Stimulated activated CD8-positive, alpha-beta memory T cell treated with anti-CD3 and anti-CD28 coated beads, Interleukin-7, amount 100 ng/mL, for 48 hours (primary cell): Measurements from ENCODE around the gene RAP1GAP.

Experiments used
- DNase-seq, 2 donors: peaks; one replicate each; pipeline ENCODE4 v3.0.0-alpha.2; 2020; ENCODE audit warnings: low read depth in 1 of 2; ENCODE audit errors: extremely low read depth in 1 of 2

RAP1GAP gene

DNA sequence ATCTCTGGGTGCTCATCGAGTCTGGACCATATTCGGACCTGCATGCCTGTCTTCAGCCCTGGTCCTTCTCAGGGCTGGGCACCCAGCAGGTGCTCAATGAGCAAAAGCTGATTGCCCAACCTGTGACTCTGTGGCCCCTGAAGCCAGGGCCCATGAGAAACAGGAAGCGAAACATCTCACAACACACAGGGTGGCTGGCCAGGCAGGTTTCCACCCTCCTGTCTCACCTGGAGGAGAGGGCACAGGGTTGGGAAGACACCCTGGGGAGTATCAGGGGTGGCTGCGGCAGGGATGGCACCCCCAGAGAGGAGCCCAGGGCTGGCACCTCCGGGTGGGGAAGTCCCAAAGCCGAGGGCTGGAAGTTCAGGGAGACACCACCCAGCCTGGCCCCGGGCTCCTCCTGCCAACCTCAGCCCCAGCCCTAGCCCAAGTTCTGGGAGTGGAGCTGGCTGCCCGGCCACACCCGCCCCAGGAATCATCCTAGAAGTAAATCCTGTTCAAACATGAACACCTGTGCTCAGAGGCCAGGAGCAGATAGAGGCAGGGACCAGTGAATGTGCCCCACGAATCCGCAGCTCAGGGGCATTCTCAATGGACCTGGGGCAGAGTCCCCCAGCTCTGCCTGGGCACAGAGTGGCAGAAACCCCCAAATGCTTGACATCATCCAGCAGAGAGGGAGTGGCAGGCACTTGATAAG, 54.6 kb downstream of the RAP1GAP start:
- DNase-seq, result no peak

DNA sequence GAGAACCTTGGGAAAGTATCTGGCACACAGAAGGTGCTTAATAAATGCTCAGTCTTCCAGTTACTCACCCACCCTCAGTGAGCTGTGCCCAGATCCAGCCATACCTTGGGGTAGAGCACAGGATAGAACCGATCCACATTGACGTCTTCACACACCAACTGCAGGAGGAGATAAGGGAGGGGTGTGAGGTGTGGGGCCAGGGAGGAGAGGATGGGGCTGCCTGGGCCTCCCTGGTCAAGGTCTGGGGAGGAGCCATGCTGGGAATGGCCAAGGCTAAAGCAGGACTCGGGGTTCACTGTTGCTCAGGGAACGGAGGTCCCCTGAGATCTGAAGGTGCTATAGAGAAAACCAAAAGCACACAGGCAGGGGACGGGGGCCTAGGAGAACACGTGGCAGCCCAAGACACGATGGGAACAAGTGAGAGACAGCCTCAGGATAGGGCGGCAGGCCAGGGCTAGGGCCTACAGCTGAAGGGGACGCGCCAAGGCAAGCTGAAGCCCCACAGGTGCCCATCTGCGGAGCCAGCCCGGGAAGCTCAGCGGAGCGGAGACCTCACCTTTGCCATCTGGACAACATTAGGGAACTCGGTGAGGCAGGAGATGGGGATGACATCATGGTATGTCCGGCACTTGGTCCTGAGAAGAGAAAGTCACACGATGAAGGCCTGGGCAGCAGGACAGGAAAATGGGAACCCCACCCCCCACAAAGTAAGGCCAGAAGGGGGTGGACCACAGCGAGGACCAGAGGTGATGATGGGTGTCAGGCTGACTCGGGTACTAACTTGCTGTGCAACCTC, 55.9 kb downstream of the RAP1GAP start:
- DNase-seq, result no peak

DNA sequence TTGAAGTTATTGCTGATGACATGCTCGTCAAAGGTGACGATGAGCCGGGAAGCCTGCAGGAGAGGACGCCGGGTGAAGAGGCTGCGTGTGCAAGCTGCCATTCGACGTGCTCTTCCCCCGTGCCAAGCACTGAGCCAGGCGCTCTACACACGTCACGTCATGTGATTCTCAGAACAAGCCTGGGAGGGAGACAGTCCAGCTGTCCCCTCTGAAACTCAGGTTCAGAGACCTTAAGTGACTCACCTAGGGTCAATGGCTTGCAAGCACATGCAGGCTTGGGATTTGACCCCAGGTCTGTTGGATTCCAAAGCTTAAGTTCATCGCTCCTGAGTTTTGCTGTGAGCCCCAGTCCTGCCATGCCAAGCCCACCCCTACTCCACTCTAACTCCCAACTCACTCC, 57.1 kb downstream of the RAP1GAP start:
- DNase-seq, result no peak

DNA sequence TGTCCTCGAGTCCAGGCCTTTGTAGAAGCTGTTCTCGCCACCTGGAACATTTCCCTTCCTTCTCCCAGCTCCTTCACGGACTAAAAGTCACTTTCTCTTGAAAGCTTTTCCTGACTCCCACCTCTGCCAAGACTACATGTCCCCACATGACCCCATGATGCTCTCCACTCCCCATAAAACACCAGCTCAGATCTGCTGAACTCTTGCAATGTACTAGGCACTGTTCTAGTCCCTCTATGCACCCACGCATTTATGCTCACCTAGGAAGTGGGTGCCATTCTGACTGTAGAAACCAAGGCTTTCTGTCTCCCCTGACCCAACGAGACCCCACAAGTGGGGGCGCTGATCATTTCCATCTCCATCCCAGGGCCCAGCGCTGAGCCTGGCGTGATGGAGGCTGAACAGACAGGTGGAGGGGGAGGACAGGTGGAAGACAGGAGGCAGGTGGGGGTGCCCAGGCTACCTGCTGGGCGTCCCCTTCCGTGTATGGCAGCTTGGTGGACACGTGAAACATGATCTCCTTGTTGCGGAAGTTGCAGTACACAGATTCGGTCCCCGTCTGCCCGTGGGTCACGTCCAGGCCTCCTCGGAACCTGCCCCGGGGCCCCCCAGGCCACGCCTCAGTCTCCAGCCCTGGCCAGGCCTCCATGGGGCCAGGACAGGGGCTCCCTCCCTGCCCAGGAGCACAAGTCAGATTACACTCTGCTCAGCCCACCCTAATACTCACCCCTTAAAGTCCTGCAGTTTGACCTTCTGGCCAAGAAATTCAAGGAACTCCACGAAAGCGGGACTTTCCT, 58.0 kb downstream of the RAP1GAP start:
- no peak for DNase-seq

DNA sequence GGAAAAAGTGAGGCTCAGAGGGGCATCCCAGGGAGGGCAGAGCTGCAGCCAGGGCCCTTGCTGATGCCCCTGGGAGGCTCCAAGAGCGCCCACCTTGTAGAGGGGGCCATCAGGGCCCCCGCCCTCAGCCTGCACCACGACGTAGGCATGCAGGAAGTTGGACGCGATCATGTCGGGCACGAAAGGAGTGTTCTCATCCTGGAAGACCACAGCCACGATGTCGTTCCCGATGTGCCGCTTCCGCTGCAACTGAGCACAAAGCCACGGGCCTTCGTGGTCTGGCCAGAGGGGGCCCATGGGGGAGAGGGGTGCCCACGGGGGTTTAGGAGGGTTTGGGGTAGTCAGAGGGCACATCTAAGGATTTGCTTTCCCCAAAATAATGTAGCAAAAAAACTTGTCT, 59.1 kb downstream of the RAP1GAP start:
- DNase-seq, result no peak

DNA sequence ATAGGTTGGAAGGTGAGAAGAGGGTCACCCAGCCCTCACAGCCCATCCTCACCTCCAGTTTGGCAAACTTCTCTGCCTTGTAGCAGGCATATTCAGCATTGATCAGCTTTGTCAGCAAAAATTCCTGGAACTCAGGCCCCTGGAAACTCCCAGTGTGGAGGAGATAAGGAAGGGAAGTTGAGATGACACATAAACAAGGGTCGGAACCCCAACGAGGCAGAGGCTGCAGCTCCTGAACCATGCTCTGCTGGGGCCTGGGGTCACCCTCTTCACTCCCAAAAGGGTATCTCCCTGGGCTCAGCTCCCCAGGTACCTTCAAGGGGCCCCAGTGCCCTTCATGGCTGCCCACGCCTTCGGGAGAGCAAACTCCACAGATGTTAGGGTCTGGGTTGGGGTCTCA, 60.4 kb downstream of the RAP1GAP start:
- DNase-seq, result no peak

DNA sequence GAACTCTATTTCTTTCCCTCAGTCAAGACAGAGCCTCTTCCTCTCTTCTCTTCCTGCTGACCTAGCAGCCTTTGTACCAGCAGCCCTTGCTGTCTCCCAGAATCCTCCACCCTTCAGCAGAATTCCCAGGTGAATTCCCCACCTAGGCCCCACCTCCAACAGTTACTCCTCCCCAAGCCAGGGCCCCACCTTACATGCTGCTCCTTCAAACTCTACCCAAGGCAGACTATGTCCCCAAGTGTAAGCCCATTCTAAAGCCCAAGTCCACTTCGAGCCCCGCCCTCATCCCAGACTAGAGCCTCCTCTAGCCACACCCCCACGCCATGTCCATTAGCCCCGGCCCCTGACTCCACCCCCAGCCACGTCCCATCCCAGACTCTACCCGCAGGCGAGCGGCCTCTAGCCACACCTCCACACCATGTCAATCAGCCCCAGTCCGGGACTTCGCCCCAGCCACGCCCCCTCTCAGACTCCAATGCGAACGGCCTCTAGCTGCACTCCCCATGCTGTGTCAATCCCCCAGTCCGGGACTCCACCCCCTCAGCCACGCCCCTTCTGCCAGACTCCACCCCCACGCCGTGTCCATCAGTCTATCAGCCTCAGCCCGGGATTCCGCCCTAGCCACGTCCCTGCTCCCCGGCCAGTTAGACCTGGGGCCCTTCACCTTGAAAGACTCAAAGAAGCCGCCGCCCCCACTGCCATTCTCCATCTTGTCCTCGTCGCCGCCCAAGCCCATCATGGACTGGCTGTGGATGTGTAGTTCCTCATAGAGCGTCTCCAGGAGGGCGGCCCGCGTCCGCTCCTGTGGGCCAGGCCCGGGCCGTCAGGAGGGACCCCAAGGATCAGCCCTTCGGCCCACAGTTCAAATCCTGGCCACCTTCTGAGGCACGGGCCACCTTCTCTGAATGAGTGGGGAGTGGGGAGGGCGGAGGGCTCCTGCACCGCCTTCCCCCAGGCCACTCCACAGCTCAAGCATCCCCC, 61.3 kb downstream of the RAP1GAP start:
- DNase-seq, result peak; percentile 35 to 71

DNA sequence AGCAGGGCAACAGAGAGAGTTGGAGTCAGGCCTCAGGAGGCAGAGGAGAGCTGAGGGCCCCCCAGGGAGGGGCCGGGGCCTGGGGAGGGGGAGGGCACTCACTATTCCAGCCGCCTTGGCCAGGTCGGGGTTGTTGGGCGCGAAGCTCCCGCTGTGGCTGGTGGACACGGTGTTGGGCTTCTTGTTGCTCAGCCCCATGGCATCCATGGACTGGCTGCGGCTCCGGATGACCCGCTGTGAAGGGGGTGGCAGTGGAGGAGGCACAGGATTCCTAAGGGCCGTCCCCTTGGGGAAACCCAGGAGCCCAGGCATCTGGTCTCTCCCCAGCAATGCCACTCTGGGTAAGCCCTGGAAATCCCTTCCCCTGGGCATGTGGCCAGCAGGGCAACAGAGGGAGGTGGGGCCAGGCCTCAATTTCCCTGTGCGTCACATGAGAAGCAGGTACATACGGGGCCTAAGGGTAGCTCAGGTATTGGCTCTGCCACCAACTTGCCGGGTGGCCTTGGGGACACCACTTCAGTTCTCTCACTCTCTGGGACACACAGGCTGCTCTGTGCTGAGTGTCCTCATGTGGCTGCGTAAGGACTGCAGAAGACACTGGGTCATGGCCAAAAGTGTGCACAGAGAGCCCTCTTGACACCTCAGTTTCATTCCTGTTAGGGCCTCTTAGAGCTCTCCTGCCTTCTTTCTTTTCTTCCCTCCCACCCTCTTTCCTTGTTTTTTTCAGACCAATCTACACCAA, 63.0 kb downstream of the RAP1GAP start:
- DNase-seq, result no peak

DNA sequence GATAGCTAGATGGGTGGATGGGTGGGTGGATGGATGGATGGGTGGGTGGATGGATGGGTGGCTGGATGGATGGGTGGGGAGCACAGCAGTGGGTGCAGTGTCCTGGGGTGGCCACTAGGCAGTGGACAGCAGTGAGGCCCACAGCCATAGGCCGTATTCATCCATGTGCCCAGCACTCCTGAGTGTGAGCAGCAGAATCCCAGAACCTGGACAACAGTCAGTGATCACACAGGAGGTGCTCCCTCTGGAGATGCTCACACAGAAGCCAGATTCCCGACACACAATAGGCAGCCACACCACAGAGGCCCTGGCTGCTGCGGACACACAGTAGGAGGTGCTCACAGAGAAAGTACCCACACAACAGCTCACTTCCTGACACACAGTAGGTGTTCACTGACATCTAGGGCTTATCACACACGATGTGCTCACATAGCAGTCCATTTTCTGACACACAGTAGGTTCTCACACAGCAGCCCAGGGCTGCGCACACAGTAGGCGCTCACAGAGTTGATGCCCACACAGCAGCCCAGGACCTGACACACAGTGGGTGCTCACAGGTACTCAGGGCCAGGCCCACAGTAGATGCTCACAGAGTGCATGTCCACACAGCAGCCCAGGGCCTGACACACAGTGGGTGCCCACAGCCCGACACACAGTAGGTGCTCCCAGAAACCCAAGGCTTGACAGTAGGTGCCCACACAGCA, 64.0 kb downstream of the RAP1GAP start:
- no peak for DNase-seq

DNA sequence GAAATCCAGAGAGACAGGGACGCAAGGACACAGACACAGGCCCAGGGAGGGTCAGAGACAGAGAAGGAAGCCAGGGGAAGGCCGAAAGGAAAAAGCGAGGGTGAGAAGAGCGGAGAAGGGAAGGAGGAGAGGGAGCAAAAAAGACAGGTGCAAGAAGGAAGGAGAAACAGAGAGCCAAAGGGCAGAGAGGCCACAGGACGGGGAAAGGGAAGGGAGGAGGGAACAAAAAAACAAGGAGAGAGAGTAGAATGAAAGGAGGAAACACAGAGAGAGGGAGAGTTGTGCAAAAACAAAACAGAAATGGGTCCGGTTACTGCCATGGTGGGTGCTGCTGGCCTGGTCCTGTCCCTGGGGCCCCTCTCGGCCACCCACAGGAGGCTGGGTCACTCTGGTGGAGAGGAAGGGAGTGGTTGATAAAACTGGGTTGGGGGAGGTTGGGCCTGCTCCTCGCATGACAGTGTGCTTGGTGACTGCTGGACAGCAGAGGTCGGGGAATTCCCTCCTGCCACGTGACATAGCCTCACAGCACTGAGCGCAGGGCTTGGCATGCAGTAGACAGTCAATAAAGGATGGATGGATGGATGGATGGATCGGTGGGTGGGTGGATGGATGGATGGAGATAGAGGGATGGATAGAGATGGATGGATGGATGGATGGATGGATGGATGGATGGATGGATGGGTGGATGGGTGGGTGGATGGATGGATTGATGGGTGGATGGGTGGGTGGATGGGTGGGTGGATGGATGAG, 64.8 kb downstream of the RAP1GAP start:
- no peak for DNase-seq

DNA sequence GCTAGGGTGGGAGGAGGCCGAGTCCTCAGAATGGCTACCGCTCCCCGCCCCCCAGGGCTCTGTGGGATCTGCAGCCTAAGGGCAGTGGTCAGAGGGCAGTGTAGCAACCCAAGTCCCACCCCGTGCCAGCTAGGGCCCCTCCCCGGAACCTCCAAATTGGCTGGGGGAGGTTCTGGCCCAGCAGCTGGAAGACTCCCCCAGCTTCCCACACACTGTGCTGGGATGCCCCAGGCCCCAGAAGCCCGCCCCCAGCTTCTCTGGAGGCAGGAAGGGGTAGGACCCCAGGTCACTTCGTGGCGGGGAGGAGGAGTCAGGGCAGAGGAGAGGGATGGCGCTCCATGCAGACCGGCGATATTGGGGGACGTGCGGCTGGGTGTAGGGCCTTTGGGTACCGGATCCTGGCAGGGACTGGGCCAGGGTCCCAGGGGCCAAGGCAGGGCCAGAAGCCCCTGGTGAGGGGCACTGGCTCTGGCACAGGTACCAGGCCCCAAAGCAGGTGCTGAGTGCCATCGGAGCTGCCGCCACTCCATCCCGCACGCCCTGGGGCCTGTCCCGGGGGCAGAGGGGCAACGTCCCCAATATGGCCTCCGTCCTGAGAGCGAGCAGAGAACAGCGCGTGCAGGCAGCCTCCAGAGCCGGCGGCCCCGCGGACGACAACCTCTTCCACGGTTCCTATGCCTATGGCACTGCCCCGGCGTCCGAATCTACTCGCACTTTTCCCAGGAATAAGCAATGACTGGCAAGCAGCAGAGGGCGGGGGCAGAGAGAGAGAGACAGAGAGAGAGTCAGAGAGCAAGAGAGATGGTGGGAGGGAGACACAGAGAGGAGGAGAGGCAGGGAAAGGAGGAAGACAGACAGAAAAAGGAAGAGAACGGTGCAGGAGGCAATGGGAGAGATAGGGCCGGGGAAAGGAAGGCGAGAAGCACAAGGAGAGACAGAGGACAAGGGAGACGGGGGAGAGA, 65.7 kb downstream of the RAP1GAP start:
- DNase-seq, result no peak

DNA sequence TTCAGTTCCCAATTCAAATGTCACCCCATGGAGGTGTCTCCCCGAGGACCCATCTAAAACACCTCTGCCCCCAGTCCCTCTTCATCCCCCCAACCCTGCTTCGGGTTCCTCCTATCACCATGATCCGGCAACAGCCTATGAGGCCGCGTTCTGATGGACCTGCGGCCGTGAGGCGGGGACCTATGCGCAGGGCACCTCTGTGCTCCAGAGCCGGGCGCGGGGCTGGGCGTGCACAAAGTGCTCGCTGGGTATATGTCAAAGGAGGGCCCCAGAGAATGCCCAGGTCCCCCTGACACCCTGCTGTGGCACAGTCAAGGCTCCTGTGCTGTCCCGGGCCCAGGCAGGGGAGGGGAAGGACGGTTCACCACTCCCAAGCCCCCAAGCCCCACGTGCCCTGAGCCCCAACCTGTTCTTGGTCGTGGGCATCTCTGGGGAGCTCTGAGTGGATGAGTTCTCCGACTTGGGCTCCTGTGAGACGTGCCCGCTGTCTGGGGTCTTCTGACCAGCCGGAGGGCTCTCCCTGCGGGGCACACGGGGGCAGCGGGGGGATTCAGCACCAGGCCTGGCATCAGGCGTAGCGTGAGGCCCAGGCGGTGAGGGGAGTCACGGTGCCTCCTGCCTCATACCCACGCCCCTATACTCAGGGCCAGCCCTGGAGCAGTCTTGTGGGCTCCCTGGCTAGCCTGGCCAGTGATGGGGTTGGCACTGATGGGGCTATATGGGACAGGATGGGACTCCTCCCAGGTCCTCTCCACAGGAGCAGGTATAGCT, 67.7 kb downstream of the RAP1GAP start:
- DNase-seq, result no peak

DNA sequence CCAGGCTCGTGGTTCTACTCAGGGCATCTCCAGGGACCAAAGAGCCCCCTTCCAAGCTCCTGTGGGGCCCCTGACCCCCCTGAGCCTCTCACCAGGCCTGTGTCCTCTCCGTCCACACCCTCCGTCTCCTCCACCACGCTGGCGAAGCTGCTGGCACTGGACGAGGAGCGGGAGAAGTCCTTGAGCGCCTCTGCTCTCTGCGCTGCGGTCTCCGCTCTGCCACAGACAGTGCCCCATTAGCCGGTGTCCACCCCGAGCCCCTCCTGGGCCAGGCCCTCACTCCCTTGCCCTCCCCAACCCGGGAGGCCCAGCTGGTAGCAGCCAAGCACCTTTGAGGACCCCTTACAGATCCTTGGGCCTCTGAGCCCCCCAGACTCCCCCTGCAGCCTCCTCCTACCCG, 69.8 kb downstream of the RAP1GAP start:
- no peak for DNase-seq

DNA sequence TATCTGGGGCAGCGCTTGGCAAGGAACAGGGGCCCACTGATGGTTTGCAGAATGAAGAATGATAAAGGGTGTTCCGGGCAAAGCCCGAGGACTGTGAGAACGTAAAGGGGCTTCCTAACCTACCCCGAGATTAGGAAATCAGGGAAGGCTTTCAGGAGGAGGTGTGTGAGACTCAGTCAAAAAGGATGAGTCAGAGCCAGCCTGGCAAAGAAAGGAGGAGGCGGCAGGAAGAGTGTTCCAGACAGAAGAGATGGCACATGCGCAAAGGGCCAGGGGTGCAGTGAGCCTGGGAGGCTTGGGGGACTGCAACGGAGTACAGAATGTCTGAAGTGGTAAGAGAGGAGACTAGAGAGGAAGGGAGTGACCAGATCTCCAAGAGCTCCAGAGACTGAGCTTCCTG, 70.3 kb downstream of the RAP1GAP start:
- no peak for DNase-seq

DNA sequence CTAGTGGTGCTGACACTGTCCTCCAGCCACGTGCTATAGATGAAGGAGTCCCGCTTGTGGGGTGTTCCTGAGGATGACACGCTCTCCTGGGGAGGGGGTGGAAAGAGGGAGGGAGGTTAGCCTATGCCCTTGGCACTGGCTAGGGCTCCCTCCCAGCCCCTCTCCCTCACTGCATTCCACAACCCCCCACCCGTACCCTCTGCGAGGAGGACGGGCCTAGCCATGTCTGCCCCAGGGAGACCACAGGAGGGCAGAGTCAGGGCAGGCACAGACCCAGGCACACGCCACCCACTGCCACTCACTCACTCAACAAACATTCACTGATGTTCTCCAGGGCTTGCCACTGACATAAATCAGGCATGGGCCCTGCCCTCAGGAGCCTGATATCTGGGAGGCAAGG, 70.7 kb downstream of the RAP1GAP start:
- DNase-seq, result no peak

DNA sequence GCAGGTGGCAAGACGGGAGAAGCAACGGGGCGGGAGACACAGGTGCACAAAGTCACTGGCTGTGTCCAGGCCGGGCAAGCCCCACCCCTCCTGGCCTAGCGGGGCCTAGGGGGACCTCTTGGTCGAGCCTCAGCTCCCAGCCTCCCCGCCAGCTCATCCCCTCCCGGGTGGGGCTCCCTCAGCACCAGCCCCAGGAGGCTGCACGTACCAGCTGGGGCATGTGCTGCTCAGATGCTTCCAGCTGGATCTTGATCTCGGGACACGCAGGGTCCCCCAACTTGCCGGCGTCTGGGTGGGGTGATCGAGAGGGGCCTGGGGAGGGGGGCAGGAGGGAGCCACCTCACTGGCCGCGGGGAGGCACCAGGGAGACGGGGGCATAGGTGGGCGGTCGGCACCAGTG, 71.4 kb downstream of the RAP1GAP start:
- DNase-seq, result no peak

DNA sequence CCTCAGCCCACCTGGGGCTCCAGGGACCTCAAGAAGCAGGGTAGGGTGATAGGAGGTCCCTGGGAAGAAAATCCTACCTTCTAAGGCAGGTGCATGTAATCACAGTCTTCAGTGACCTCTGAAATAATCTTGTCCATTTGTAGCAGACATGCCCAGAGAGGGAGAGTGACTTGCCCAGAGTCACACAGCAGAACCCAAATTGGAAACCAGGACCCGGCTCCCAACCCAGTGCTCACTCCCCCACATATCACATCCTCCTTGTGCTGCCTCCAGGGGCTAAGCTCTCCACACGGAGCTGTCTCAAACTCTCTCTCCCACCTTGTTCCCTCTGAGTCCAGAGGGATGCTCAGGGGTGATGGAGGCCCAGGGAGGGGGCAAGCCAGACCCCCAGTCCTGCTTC, 72.5 kb downstream of the RAP1GAP start:
- DNase-seq, result no peak
